ENCODE results near the gene DCC. TPM values are rescaled to one million over a fixed set of nuclear protein-coding genes. Genes with fewer than 3 reads are reported as not detected.

DCC gene
- total and polyA plus RNA-seq, 2 experiments from 2014 or later: 0.53 to 0.73 TPM

DNA sequence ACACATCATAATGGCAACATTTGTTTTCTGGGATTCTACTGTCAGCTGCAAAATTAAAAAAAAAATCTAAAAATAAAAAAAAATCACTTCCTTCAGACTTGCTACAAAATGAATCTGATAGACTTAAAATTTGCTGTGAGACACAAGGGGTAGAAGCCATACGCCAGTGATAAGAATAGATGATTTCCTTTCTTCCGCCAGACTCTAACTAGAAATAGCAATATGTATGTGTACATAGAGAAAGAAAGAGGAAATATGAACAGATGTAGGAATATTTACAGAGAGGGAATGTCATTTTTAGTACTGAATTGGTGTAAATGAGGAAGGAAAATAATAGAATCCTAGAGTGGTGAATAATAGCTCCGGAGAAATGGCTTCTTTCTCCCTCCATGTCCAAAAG, 574.2 kb downstream of the DCC start (continued):
- TF ChIP-seq POLR2AphosphoS5 (IDR thresholded peaks at IDR 0.05; ENCODE audit: low read depth) (no peak), CREB1 (CRISPR knock-in tag; IDR thresholded peaks at IDR 0.05; ENCODE audit: low read depth) (no peak), ZNF331 (CRISPR knock-in tag; IDR thresholded peaks at IDR 0.05; ENCODE audit: low read depth) (no peak), REST (IDR thresholded peaks at IDR 0.05; ENCODE audit: unreplicated experiment) (no peak), ZNF114 (CRISPR knock-in tag; IDR thresholded peaks at IDR 0.05) (no peak), JUNB (IDR thresholded peaks at IDR 0.05; ENCODE audit: unreplicated experiment) (no peak), EZH2phosphoT487 (IDR thresholded peaks at IDR 0.05; ENCODE audit: unreplicated experiment) (no peak)

DNA sequence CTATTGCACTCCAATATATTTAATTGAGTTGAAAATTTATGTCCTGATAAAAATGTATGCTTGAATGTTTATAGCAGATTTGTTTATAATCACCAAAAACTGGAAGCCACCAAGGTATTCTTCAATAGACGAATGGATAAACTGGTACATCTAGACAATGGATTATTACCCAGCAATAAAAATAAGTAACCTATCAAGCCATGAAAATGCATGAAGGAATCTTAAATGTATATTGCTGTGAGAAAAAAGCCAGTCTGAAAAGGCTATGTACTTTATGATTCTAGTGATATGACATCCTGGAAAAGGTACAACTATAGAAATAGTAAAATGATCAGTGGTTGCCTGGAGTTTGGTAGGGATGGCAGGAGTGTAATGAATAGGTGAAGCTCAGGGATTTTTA, 580.7 kb downstream of the DCC start:
- Mint-ChIP-seq H3K27ac (no peak overlapping the region), H3K4me1 (no peaks in the 10 kb centered on the region), H3K27me3 (ENCODE audit: insufficient read depth, low read depth, poor library complexity) (no peaks in the 10 kb centered on the region), H3K36me3 (ENCODE audit: low read depth) (no peaks in the 10 kb centered on the region), H3K9me3 (no peaks in the 10 kb centered on the region), H3K4me3 (no peak overlapping the region)
- ATAC-seq (no peak), DNase-seq (ENCODE audit: low spot score) (no peak)
- Histone ChIP-seq H3K79me2 (replicated peaks; ENCODE audit: insufficient read depth) (no peaks in the 10 kb centered on the region), H3K9me2 (ENCODE audit: insufficient read depth) (no peaks in the 10 kb centered on the region), H3K4me2 (no peak overlapping the region), H3K4me3 (no peak overlapping the region), H3K27ac (ENCODE audit: low read depth) (no peak overlapping the region), H3K27me3 (ENCODE audit: insufficient read depth) (no peaks in the 10 kb centered on the region), H3K4me1 (ENCODE audit: insufficient read depth) (no peaks in the 10 kb centered on the region), H3K36me3 (ENCODE audit: insufficient read depth) (no peaks in the 10 kb centered on the region), H4K20me1 (replicated peaks; ENCODE audit: insufficient read depth) (no peaks in the 10 kb centered on the region), H2AFZ (no peak overlapping the region), H3F3A (replicated peaks; ENCODE audit: low read depth) (no peaks in the 10 kb centered on the region)
- TF ChIP-seq CTCF (conservative IDR thresholded peaks at IDR 0.05; ENCODE audit: low read depth in 2 of 2) (no peak), EZH2phosphoT487 (IDR thresholded peaks at IDR 0.05; ENCODE audit: unreplicated experiment) (no peak), CREB1 (CRISPR knock-in tag; IDR thresholded peaks at IDR 0.05; ENCODE audit: low read depth) (no peak)
- TF ChIP-seq, protein P1, sequence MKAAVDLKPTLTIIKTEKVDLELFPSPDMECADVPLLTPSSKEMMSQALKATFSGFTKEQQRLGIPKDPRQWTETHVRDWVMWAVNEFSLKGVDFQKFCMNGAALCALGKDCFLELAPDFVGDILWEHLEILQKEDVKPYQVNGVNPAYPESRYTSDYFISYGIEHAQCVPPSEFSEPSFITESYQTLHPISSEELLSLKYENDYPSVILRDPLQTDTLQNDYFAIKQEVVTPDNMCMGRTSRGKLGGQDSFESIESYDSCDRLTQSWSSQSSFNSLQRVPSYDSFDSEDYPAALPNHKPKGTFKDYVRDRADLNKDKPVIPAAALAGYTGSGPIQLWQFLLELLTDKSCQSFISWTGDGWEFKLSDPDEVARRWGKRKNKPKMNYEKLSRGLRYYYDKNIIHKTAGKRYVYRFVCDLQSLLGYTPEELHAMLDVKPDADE (IDR thresholded peaks at IDR 0.05): no peak

Measured in GM23338 (cell line).